ENCODE measurements around the gene GRB7.
"Not testable (repeated sequence)": the region's sequence is repeated elsewhere in the genome, so short reads cannot be mapped to it uniquely, and the experiment has no call there.

The GRB7 gene

DNA sequence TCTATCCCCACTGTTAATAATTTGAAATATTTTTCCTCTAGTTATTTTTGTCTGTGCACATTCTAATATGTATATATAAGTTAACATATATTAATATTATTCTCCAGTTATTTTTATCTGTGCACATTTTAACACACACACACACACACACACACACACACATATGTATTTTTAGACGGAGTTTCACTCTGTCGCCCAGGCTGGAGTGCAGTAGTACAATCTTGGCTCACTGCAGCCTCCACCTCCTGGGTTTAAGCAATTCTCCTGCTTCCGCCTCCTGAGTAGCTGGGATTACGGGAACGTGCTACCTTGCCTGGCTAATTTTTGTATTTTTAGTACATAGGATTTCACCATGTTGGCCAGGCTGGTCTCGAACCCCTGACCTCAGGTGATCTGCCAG lies 20.1 kb upstream of the GRB7 start:
- Histone ChIP-seq H3K9me3 (ENCODE audit: control insufficient read depth in 1 of 2, low read length in 2 of 2) (no peaks in the 10 kb centered on the region), H3K4me3 (ENCODE audit: low read depth in 1 of 2, low read length in 2 of 2) (no peak overlapping the region), H3K27me3 (ENCODE audit: control insufficient read depth in 1 of 2, insufficient read depth in 2 of 2, low read length in 2 of 2) (no peaks in the 10 kb centered on the region), H3K4me1 (ENCODE audit: control insufficient read depth in 1 of 2, insufficient read depth in 2 of 2, low read length in 2 of 2) (peaks cover 5 to 11% of the 10 kb centered on the region in 2 donors), H3K27ac (ENCODE audit: low read depth, low read length) (no peak overlapping the region), H3K9ac (ENCODE audit: low read depth in 1 of 2, low read length in 2 of 2) (no peak overlapping the region), H3K36me3 (ENCODE audit: control insufficient read depth in 1 of 2, insufficient read depth in 2 of 2, low read length in 2 of 2) (peaks cover 33 to 69% of the 10 kb centered on the region in 2 donors)

DNA sequence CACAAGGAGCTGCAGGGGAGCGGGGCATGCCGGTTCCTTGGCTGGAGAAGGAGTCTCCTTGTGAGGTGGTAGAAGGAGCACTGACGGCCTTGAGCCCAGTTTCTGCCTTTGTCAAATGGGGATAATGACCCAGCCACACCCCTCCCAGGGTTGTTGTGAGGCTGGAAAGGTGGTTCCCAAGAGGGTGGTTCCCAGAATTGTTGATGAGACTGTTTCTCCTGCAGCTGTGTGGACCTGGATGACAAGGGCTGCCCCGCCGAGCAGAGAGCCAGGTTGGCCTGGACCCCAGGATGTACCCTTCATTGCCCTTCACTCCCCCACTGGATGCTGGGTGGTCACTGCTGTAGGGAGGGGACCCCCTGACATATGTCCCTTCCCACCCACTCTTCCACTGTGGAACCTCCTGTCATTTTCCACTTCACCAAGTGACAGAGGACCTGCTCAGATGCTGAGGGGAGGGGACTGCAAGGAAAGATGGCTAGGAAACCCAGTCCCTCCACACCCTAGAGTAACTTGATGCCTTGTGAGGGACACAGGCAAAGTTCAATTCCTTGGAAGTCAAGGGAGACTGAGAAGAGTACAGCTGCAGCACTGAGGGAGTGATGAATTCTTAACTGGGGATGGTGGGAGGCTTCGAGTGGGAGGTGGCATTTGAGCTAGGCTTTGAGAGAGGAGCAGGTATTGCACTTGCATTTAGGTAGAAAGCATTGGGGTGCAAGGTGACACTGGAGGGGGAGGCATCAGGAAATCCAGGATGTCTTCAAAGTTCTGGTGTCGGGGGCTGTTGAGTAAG lies 18.0 kb upstream of the GRB7 start:
- H3K36me3 ChIP-seq (ENCODE audit: control insufficient read depth in 1 of 2, insufficient read depth in 2 of 2, low read length in 2 of 2): peaks cover 34 to 76% of the 10 kb centered on the region in 2 donors

DNA sequence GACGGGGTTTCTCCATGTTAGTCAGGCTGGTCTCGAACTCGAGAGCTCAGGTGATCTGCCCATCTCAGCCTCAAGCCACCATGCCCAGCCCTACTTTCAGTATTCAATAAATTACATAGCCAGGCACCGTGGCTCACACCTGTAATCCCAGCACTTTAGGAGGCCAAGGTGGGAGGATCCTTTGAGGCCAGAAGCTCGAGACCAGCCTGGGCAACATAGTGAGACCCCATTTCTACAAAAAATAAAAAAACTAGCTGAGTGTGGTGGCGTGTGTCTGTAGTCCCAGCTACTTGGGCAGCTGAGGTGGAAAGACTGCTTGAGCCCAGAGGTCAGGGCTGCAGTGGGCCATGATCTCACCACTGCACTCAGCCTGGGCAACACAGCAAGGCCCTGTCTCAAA lies 15.6 kb upstream of the GRB7 start:
- Histone ChIP-seq H3K9ac (ENCODE audit: low read depth in 1 of 2, low read length in 2 of 2) (no peak overlapping the region), H3K36me3 (ENCODE audit: control insufficient read depth in 1 of 2, insufficient read depth in 2 of 2, low read length in 2 of 2) (peaks cover 27 to 74% of the 10 kb centered on the region in 2 donors), H3K4me3 (ENCODE audit: low read depth in 1 of 2, low read length in 2 of 2) (no peak overlapping the region), H3K9me3 (ENCODE audit: control insufficient read depth in 1 of 2, low read length in 2 of 2) (no peaks in the 10 kb centered on the region), H3K27ac (ENCODE audit: low read depth, low read length) (no peak overlapping the region), H3K4me1 (ENCODE audit: control insufficient read depth in 1 of 2, insufficient read depth in 2 of 2, low read length in 2 of 2) (no peaks in the 10 kb centered on the region), H3K27me3 (ENCODE audit: control insufficient read depth in 1 of 2, insufficient read depth in 2 of 2, low read length in 2 of 2) (no peaks in the 10 kb centered on the region)

More for the DNA sequence above, 18.0 kb upstream of the GRB7 start:
- Histone ChIP-seq H3K4me3 (ENCODE audit: low read depth in 1 of 2, low read length in 2 of 2) (no peak overlapping the region), H3K9ac (ENCODE audit: low read depth in 1 of 2, low read length in 2 of 2) (no peak overlapping the region), H3K27ac (ENCODE audit: low read depth, low read length) (no peak overlapping the region), H3K4me1 (ENCODE audit: control insufficient read depth in 1 of 2, insufficient read depth in 2 of 2, low read length in 2 of 2) (peaks cover 5 to 11% of the 10 kb centered on the region in 2 donors), H3K27me3 (ENCODE audit: control insufficient read depth in 1 of 2, insufficient read depth in 2 of 2, low read length in 2 of 2) (no peaks in the 10 kb centered on the region), H3K9me3 (ENCODE audit: control insufficient read depth in 1 of 2, low read length in 2 of 2) (no peaks in the 10 kb centered on the region)

DNA sequence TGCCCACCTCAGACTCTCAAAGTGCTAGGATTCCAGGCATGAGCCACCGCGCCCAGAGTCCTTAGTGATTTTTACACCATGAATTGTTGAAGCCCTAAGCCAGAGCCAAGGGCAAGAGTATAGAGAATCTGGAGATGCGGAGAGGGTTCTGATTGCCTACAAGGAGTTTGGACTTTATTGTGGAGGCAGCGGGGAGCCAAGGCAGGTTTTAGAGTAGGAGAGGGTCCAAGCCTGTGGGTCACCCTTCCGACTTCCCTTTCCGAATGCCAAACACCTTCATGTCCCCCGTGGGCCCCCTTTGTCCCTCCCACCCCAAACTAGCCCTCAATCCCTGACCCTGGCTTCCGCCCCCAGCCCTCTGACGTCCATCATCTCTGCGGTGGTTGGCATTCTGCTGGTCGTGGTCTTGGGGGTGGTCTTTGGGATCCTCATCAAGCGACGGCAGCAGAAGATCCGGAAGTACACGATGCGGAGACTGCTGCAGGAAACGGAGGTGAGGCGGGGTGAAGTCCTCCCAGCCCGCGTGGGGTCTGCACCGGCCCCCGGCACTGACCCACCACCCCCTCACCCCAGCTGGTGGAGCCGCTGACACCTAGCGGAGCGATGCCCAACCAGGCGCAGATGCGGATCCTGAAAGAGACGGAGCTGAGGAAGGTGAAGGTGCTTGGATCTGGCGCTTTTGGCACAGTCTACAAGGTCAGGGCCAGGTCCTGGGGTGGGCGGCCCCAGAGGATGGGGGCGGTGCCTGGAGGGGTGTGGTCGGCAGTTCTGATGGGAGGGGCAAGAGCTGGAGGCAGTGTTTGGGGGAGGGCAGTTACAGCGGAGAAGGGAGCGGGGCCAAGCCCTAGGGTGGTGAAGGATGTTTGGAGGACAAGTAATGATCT lies 14.5 kb upstream of the GRB7 start:
- H3K9ac ChIP-seq (ENCODE audit: low read depth in 1 of 2, low read length in 2 of 2): no peak overlapping the region
- H3K27me3 ChIP-seq (ENCODE audit: control insufficient read depth in 1 of 2, insufficient read depth in 2 of 2, low read length in 2 of 2): no peaks in the 10 kb centered on the region
- H3K4me1 ChIP-seq (ENCODE audit: control insufficient read depth in 1 of 2, insufficient read depth in 2 of 2, low read length in 2 of 2): no peaks in the 10 kb centered on the region
- H3K9me3 ChIP-seq (ENCODE audit: control insufficient read depth in 1 of 2, low read length in 2 of 2): no peaks in the 10 kb centered on the region
- H3K27ac ChIP-seq (ENCODE audit: low read depth, low read length): no peak overlapping the region
- peaks cover 35 to 76% of the 10 kb centered on the region in 2 donors for H3K36me3 ChIP-seq (ENCODE audit: control insufficient read depth in 1 of 2, insufficient read depth in 2 of 2, low read length in 2 of 2)
- H3K4me3 ChIP-seq (ENCODE audit: low read depth in 1 of 2, low read length in 2 of 2): no peak overlapping the region

DNA sequence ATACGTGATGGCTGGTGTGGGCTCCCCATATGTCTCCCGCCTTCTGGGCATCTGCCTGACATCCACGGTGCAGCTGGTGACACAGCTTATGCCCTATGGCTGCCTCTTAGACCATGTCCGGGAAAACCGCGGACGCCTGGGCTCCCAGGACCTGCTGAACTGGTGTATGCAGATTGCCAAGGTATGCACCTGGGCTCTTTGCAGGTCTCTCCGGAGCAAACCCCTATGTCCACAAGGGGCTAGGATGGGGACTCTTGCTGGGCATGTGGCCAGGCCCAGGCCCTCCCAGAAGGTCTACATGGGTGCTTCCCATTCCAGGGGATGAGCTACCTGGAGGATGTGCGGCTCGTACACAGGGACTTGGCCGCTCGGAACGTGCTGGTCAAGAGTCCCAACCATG lies 13.0 kb upstream of the GRB7 start:
- Histone ChIP-seq H3K9me3 (ENCODE audit: control insufficient read depth in 1 of 2, low read length in 2 of 2) (no peaks in the 10 kb centered on the region), H3K4me3 (ENCODE audit: low read depth in 1 of 2, low read length in 2 of 2) (no peak overlapping the region), H3K27ac (ENCODE audit: low read depth, low read length) (no peak overlapping the region), H3K27me3 (ENCODE audit: control insufficient read depth in 1 of 2, insufficient read depth in 2 of 2, low read length in 2 of 2) (no peaks in the 10 kb centered on the region), H3K36me3 (ENCODE audit: control insufficient read depth in 1 of 2, insufficient read depth in 2 of 2, low read length in 2 of 2) (peaks cover 29 to 71% of the 10 kb centered on the region in 2 donors), H3K4me1 (ENCODE audit: control insufficient read depth in 1 of 2, insufficient read depth in 2 of 2, low read length in 2 of 2) (peaks cover 9% of the 10 kb centered on the region in 2 donors), H3K9ac (ENCODE audit: low read depth in 1 of 2, low read length in 2 of 2) (no peak overlapping the region)

DNA sequence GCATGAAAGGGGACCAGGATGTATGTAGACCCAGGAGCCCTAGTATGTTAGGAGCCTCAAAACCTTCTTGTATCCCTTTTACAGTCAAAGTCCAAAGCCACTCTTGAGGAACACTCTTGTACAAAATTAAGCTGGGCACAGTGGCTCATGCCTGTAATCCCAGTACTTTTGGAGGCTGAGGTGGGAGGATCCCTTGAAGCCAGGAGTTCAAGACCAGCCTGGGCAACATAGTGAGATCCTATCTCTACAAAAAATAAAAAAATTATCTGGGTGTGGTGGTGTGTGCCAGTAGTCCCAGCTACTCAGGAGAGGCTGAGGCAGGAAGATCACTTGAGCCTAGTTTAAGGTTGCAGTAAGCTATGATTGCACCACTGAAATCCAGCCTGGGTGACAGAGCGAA lies 11.8 kb upstream of the GRB7 start:
- H3K9me3 ChIP-seq (ENCODE audit: control insufficient read depth in 1 of 2, low read length in 2 of 2); H3K27ac ChIP-seq (ENCODE audit: low read depth, low read length); H3K9ac ChIP-seq (ENCODE audit: low read depth in 1 of 2, low read length in 2 of 2); H3K27me3 ChIP-seq (ENCODE audit: control insufficient read depth in 1 of 2, insufficient read depth in 2 of 2, low read length in 2 of 2); H3K4me3 ChIP-seq (ENCODE audit: low read depth in 1 of 2, low read length in 2 of 2): not testable (repeated sequence)
- Histone ChIP-seq H3K4me1 (ENCODE audit: control insufficient read depth in 1 of 2, insufficient read depth in 2 of 2, low read length in 2 of 2) (peaks cover 12 to 13% of the 10 kb centered on the region in 2 donors), H3K36me3 (ENCODE audit: control insufficient read depth in 1 of 2, insufficient read depth in 2 of 2, low read length in 2 of 2) (peaks cover 22 to 63% of the 10 kb centered on the region in 2 donors)

DNA sequence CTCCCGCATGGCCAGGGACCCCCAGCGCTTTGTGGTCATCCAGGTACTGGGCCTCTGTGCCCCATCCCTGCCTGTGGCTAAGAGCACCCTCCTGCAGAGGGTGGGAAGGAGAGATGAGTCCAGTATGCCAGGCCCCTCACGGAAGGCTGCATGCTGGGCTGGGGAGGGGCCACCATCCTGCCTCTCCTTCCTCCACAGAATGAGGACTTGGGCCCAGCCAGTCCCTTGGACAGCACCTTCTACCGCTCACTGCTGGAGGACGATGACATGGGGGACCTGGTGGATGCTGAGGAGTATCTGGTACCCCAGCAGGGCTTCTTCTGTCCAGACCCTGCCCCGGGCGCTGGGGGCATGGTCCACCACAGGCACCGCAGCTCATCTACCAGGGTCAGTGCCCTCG lies 11.1 kb upstream of the GRB7 start:
- H3K4me1 ChIP-seq (ENCODE audit: control insufficient read depth in 1 of 2, insufficient read depth in 2 of 2, low read length in 2 of 2): peaks cover 12 to 13% of the 10 kb centered on the region in 2 donors

DNA sequence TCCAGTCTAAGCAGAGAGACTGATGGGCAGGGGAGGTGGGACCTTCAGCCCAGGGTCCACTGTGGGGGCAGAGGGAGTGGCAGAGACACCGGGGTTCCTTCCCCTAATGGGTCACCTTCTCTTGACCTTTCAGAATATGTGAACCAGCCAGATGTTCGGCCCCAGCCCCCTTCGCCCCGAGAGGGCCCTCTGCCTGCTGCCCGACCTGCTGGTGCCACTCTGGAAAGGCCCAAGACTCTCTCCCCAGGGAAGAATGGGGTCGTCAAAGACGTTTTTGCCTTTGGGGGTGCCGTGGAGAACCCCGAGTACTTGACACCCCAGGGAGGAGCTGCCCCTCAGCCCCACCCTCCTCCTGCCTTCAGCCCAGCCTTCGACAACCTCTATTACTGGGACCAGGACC lies 10.2 kb upstream of the GRB7 start:
- Histone ChIP-seq H3K4me3 (ENCODE audit: low read depth in 1 of 2, low read length in 2 of 2) (no peak overlapping the region), H3K27ac (ENCODE audit: low read depth, low read length) (no peak overlapping the region), H3K36me3 (ENCODE audit: control insufficient read depth in 1 of 2, insufficient read depth in 2 of 2, low read length in 2 of 2) (peaks cover 19 to 56% of the 10 kb centered on the region in 2 donors)

More for the DNA sequence above, 11.1 kb upstream of the GRB7 start:
- H3K27ac ChIP-seq (ENCODE audit: low read depth, low read length): no peak overlapping the region
- H3K27me3 ChIP-seq (ENCODE audit: control insufficient read depth in 1 of 2, insufficient read depth in 2 of 2, low read length in 2 of 2): no peaks in the 10 kb centered on the region
- no peak overlapping the region for H3K4me3 ChIP-seq (ENCODE audit: low read depth in 1 of 2, low read length in 2 of 2)
- no peak overlapping the region for H3K9ac ChIP-seq (ENCODE audit: low read depth in 1 of 2, low read length in 2 of 2)
- H3K9me3 ChIP-seq (ENCODE audit: control insufficient read depth in 1 of 2, low read length in 2 of 2): no peaks in the 10 kb centered on the region
- peaks cover 19 to 63% of the 10 kb centered on the region in 2 donors for H3K36me3 ChIP-seq (ENCODE audit: control insufficient read depth in 1 of 2, insufficient read depth in 2 of 2, low read length in 2 of 2)

DNA sequence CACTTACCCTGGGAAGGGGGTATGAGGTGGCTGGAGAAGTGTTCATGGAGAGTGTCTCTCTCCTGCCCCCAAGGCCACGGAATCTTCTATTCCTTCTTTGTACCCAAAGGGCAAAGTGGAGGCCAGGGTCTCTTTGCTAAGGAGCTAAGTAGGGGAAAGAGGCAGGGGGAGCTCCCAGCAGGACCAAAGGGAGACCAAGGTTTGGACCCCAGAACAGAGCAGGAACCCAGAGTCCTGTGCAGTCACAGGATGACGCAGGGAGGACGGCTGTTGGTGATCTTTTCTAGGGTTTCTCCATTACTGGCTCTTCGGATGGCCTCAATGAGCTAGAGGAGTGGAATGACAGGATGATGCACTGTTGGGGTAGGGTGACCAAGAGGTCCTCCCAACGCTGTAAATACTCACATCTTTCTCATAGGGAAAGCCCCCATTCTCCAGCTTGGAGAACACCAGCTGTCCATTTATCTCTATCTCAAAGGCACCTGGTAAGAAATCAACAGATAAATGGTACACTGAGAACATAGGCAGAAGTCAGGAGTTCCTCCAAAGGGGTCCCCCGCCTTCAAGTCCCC lies 8.4 kb upstream of the GRB7 start:
- Histone ChIP-seq H3K9ac (ENCODE audit: low read depth in 1 of 2, low read length in 2 of 2) (peak overlapping the region; percentile 82 to 95), H3K27me3 (ENCODE audit: control insufficient read depth in 1 of 2, insufficient read depth in 2 of 2, low read length in 2 of 2) (no peaks in the 10 kb centered on the region), H3K4me3 (ENCODE audit: low read depth in 1 of 2, low read length in 2 of 2) (peak overlapping the region; percentile 78 to 89), H3K9me3 (ENCODE audit: control insufficient read depth in 1 of 2, low read length in 2 of 2) (no peaks in the 10 kb centered on the region), H3K36me3 (ENCODE audit: control insufficient read depth in 1 of 2, insufficient read depth in 2 of 2, low read length in 2 of 2) (peaks cover 19 to 41% of the 10 kb centered on the region in 2 donors), H3K4me1 (ENCODE audit: control insufficient read depth in 1 of 2, insufficient read depth in 2 of 2, low read length in 2 of 2) (peaks cover 12 to 13% of the 10 kb centered on the region in 2 donors), H3K27ac (ENCODE audit: low read depth, low read length) (no peak overlapping the region)

More for the DNA sequence above, 10.2 kb upstream of the GRB7 start:
- Histone ChIP-seq H3K27me3 (ENCODE audit: control insufficient read depth in 1 of 2, insufficient read depth in 2 of 2, low read length in 2 of 2) (no peaks in the 10 kb centered on the region), H3K4me1 (ENCODE audit: control insufficient read depth in 1 of 2, insufficient read depth in 2 of 2, low read length in 2 of 2) (peaks cover 12 to 13% of the 10 kb centered on the region in 2 donors), H3K9ac (ENCODE audit: low read depth in 1 of 2, low read length in 2 of 2) (no peak overlapping the region), H3K9me3 (ENCODE audit: control insufficient read depth in 1 of 2, low read length in 2 of 2) (no peaks in the 10 kb centered on the region)

Data from duodenal mucosa (tissue), 2 donors.